GM21529 (cell line): ENCODE measurements around the gene ISLR2.

ENCODE experiments used
- ATAC-seq: cut with Tn5 transposase; IDR thresholded peaks from one replicate; pipeline ENCODE4 v1.9.1; 2021; ENCODE audit not compliant: unreplicated experiment

Gene ISLR2

DNA sequence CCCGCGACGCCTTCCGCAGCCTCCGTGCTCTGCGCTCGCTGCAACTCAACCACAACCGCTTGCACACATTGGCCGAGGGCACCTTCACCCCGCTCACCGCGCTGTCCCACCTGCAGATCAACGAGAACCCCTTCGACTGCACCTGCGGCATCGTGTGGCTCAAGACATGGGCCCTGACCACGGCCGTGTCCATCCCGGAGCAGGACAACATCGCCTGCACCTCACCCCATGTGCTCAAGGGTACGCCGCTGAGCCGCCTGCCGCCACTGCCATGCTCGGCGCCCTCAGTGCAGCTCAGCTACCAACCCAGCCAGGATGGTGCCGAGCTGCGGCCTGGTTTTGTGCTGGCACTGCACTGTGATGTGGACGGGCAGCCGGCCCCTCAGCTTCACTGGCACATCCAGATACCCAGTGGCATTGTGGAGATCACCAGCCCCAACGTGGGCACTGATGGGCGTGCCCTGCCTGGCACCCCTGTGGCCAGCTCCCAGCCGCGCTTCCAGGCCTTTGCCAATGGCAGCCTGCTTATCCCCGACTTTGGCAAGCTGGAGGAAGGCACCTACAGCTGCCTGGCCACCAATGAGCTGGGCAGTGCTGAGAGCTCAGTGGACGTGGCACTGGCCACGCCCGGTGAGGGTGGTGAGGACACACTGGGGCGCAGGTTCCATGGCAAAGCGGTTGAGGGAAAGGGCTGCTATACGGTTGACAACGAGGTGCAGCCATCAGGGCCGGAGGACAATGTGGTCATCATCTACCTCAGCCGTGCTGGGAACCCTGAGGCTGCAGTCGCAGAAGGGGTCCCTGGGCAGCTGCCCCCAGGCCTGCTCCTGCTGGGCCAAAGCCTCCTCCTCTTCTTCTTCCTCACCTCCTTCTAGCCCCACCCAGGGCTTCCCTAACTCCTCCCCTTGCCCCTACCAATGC lies 45.1 kb downstream of the ISLR2 start:
- no peak for ATAC-seq

DNA sequence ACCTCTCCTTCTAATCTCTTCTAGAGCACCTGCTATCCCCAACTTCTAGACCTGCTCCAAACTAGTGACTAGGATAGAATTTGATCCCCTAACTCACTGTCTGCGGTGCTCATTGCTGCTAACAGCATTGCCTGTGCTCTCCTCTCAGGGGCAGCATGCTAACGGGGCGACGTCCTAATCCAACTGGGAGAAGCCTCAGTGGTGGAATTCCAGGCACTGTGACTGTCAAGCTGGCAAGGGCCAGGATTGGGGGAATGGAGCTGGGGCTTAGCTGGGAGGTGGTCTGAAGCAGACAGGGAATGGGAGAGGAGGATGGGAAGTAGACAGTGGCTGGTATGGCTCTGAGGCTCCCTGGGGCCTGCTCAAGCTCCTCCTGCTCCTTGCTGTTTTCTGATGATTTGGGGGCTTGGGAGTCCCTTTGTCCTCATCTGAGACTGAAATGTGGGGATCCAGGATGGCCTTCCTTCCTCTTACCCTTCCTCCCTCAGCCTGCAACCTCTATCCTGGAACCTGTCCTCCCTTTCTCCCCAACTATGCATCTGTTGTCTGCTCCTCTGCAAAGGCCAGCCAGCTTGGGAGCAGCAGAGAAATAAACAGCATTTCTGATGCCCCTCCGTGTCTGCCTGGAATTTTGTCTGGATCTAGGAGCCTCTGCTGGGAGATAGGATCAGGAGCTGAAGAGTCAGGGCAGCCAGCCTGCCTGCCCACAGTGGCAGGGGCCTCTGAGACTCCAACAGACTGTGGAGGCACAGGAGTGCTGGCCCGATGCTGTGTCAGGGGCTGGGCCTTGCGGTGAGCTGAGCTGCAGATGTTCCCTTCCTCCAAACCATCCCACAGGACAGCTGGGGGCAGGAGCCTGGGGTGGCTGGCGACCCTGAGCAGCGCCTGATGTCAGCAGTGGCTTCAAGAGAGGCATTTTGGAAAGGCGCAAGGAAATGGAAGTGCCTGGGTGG lies 46.2 kb downstream of the ISLR2 start:
- no peak for ATAC-seq

DNA sequence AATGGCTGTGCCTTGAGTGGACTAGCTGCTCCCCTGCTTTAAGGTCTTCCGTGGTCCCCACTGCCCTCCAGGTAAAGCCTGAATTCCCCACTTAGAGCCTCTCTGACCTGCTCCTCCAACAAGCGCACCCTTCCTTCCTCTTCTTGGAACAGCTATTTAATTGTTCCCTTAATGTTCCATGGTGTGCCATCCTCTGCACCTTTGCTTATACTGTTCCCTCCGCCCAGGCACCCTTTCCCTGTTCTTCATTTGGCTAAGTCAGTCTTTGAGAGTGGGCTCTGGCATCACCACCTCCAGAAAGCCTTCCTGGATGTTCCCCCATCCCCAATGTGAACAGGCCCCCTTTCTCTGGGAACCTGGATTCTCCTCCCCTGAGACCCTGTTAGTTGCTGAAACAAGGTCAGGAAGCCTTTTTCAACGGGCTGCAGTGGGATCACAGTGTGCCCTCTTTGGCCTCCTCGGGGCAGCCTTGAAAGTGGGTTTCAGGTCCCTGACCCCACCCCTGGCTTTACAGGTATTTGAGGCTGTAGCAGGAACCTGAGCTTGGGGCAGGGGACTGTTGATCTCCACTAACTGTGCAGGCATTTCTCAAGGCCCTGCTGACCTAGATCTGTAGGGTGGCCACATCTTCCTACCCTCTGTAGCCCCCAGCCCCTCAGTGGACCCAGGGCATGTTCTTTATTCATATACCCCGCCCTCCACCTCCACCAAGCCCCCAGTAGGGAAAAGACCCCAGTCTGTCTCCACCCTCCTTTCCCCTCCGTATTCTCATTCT lies 48.1 kb downstream of the ISLR2 start:
- ATAC-seq = no peak

DNA sequence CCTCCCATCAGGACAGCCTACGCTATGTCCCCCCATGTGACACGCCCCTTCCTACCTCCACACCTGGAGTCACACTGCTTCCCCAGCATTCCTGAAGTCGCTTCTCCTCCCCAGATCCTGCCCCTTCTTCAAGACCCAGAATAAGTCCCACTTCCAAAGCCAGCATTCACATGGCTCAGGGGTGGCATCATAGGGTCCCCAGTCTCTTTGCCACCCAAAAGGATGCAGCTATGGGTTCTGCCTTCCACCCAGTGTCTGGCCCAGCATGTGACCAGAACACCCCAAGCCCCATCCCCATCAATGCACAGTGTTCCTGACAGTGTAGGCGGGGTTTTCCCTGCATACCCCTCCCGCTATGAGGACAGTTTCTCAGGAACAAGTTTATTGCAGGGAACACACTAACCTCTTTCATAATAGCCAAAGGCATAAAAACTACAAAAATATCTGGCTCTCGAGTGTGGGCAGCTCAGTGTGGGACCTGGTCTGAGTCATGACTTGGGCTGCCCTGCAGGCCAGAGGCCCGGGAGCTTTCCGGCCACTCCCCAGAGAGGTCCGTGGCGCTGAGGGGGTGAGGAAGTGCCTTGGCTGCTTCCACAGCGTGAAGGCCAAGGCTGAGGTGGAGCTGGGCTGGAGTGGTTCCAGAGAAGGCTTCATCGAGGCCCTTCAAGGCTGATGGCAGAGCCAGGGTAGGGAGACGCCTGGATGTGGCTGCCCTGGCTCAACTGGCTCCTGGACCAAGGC lies 48.9 kb downstream of the ISLR2 start:
- no peak for ATAC-seq

DNA sequence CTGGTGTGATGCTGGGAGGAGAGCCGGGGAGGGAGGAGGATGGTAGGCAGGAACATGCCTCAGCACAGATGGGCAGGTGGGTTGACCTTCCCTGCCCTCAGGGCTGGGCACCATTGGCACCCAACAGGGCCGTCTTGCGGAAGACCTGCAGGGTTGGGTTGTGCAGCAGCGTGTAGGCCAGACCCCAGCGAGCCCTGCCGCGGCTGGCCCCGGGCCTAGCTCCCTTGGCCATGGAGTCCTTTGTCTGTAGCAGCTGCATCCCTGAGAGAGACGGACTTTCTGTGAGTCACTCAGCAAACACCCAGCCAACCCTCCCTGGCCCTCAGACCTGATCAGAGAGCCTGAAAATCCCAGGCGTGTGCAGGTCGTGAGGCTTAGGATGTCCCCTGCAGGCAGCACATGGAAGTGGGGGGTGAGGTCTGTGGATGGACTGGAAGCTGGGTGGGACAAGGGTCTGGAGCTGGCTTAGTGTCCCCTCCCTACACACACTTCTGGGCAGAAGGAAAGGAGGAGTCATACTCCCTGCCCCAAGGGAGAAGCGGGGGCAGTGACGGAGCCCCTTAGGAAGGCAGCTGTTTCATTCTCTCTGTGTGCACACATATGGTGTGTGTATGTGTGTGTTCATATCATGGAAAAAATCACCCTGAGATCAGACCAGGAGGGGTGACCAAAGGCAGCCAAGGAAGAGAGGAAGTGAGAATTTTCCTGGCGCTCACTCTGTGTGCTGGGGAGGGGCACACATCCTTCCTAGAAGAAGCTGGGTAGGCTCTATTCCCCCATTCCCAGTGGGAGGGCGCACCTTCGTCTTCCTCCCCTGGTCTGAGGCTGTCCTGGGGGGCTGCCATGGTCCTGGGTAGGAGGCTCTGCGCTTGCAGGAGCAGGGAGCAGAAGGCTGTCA lies 49.8 kb downstream of the ISLR2 start:
- ATAC-seq = no peak

DNA sequence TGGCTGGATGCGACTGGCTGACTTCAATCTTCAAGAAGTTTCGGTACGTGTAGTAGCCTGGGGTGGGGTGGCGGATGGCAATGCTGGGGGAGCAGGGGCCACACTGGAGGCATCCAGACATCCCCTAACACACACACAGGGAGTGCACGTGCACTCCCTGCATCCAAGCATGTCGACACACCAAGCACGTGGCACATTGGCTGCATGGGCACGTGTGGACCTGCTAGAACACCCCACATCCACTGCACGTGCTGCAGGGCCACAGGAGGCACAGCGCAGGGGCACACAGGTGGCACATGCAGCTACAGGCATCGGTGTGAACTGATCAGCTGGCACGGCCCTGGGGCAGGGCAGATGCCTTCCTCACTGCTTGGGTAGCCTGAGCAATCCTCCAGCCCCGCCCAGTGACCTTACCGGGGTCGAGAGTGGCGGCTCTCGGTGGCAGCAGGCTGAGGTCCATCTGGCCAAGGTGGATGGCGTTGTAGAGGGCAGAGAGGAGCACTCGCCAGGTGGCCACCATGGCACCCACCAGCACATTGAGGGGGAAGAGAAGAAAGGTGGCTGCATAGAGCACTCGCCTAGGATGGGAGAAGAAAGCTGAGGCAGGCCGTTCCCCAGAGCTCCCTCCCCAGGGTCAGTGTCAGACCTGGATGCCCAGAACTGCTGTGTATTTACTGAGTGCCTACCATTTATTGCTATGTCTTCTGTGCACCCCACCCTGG lies 50.7 kb downstream of the ISLR2 start:
- no peak for ATAC-seq

DNA sequence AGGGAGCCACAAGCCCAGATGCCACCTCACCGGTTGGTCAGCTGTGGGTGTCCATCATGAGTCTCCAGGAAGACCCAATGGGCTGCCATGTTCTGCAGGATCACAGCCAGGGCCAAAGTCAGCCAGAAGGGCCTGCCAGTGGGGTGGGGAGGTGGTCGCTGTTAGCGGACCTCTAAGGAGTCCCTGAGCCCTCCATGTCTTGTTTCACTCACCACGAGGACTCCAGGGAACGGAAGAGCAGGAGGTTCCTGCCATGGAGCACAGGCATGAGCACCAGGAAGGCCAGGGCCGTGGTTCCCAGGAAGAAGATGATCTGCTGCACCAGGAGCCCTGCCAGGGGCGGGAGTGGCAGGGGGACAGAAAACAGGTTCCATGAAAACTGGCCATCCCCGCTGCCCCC lies 51.7 kb downstream of the ISLR2 start:
- no peak for ATAC-seq

- ATAC-seq = no peak
Observed at GRCh38 chr15:74184582-74185091, 54.3 kb downstream of the ISLR2 start.

GRCh38 chr15:74185710-74186348 lies 55.4 kb downstream of the ISLR2 start:
- no peak for ATAC-seq
